ENCODE measurements around the gene FARS2.

Gene FARS2

DNA sequence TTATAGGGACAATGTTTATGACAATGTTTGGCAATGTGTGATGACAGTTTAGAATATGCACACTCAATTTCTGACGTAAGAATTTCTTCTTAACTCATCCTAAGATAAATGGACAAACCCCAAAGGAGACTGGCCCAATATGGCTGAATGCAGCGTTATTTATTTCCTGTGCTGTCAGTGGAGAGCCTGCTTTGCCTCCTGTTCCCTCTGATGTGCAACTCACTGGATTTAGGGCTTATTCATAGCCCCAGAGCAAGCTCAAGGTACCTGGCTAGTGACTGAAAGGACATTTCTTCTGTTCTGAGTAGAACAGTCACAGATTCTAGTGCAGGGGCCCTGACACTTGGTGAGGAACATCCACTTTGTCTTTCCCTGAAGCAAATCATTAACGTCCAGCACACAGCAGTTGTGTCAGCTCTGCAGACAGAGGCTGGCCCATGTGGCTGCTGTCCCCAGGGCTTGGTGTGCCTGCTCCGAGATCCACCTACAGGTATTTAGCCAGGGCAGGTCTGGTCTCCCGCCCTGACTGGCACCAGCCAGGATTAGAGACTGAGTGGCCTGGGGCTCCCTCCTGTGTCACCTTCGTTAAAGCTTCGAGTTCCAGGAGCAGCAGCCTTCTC is 64.8 kb downstream of the FARS2 start:
- no peak for DNase-seq (ENCODE audit: low read depth)

DNA sequence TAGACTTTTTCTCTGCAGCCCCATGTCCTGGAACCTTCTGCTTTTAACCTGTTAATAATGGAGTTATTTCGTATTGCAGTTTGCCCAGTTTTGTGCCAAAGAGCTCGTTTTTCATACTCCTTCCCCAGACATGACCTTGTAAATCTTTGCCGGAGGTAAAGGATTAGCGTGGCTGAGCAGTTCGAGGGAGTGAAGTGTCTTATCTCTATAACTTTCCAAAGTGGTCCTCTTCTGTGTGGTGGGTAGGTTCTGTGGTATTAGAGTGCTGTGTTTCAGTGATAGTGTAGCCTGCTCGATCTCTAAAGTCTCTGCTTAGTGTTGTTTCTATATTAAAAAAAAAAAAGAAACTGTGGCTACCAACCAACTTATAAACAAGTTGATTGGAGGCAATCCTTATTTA is 67.5 kb downstream of the FARS2 start:
- DNase-seq (ENCODE audit: low read depth), result no peak

GRCh38 chr6:5331845-5332442 is 70.6 kb downstream of the FARS2 start:
- DNase-seq (ENCODE audit: low read depth), result no peak

DNA sequence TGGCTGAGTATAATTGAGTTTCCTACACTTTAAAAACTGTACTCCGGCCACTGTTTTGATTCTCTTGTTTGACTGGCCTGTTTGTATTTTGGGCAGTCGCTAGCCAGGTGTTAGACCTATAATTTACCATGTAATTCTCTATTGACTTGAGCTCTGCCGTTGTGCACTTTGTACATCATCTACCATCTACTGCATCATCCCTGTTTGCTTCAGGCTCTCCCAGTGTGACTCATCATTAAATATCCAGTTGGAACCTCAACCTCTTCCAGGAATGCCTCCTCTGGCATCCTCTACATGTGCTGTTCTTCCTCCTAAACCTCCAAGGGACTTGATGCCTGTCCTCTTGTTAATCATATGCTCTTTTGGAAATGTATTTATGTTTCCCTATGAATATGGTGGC is 72.3 kb downstream of the FARS2 start:
- peak; percentile 27 for DNase-seq (ENCODE audit: low read depth)

DNA sequence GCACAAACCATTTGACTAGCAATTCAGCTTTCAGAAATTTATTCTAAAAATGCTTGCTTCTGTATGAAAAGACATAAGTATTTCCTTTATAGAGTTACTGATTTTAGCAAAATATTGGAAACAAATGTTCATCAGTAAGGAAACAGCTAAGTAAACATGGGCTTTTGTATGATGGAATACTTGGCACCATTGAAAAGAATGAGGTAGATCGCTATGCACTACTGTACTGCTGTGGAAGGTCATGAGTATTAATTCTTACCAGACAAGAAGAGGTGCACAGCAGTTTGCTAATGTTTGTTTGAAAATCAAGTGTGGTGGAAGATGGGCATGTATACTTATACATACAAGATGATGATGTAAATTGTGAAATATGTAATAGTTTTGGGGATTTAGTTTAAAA is 73.0 kb downstream of the FARS2 start:
- DNase-seq (ENCODE audit: low read depth), result peak; percentile 43

- no peak for DNase-seq (ENCODE audit: low read depth)
Observed at GRCh38 chr6:5335020-5335419, 73.7 kb downstream of the FARS2 start.

DNA sequence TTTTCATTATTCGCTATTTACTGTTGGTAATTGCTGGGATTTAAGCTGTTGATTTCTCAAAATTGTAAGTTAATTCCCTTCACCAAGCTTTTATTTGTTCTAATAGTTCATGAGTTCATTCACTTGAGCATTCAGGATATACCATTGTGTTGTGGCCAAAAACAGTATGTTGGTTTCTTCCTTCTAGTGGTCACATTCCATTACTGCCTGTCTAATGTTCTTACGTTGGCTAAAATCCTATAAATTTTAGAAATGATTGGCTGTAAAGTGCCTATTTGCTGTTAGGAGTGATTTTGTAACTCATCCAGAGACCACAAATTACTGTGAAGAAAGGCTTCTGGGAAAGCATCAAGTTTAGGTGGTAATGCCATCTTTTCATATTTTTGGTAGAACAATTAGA is 76.3 kb downstream of the FARS2 start:
- DNase-seq (ENCODE audit: low read depth), result no peak

- DNase-seq (ENCODE audit: low read depth), result no peak
Observed at GRCh38 chr6:5338177-5338960, 77.1 kb downstream of the FARS2 start.

GRCh38 chr6:5339786-5340185 is 78.5 kb downstream of the FARS2 start:
- DNase-seq (ENCODE audit: low read depth), result no peak

DNA sequence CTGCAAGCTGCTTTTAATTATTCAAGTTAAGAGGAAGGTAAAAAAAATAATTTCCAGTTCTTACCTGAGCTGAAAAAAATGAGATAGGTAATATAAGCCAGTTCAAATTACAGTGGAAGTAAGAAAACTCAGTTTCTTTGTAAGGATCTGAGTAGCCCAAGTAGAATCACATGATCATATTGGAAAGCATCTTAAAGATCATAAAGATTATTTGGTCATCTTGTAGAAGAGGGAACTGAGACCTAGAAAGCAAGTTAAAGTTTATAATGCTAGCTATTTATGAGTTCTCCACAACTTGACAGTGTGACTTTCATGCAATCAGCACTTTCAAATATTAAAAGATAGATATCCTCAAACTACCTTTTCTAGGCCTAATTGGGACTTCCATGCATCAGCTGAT is 80.5 kb downstream of the FARS2 start:
- no peak for DNase-seq (ENCODE audit: low read depth)

GRCh38 chr6:5343998-5344397 is 82.7 kb downstream of the FARS2 start:
- DNase-seq (ENCODE audit: low read depth), result no peak

DNA sequence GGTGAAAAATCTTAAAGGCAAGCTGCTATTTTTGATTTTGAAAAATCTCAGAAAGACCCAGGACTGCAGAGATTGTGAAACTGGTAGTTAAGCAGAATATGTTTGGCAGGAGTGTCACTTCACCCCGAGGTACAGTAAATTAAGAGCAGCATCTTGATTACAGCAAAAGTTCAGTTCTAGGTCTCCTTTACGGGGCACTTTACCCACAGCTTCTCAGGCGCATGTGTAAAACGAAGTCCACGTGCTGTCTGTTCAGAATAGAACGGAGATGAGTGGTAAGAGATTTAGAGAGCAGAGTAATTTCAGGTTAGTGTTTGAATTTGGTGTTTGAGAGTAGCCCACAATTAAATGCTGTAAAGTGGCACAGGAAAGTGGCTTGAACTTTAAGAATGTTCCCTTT is 84.0 kb downstream of the FARS2 start:
- no peak for DNase-seq (ENCODE audit: low read depth)

DNA sequence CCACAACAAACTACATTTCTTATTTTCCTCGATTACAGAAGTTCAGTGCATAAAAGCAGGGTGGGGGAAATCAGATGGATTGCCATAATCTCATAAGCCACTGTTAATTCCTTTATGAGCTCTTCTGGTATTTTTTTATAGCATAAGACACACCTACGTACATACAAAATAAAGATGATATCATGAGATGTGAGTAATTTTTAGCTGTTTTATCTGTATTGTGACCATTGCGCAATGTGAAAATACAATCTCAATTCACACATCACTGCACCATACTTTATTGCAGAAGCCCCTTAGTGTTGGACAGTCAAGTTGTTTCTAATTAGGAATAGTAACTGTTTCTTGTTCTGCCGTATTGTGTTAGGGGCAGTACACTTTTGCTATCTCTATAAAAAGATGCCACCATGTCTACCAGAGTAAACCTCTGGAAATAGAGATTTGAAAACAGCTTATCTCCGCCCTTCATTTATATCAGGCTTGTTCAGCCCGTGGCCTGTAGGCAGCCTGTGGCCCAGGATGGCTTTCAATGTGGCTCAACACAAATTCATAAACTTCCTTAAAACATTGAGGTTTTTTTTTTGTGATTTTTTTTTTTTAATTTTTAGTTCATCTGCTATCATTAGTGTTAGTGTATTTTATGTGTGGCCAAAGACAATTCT is 90.4 kb downstream of the FARS2 start:
- DNase-seq (ENCODE audit: low read depth), result no peak

DNA sequence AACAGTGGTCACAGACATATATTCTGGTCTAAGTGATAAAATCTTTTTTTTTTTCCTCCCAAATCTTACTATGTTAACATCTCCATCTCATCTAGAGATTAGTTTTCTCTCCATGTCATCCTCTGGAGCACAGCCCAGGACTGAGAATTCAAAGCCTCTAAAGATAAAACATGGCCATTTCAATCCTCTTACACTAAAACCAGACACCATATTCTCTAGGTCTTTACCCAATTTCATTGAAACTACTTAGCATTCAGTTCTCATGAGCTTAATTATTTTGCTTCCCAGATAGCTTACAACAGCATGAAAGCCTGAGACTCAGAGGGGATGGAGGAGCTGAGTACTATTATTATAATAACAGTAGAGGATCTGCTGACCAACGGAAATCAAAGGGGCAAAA is 92.7 kb downstream of the FARS2 start:
- DNase-seq (ENCODE audit: low read depth), result no peak

DNA sequence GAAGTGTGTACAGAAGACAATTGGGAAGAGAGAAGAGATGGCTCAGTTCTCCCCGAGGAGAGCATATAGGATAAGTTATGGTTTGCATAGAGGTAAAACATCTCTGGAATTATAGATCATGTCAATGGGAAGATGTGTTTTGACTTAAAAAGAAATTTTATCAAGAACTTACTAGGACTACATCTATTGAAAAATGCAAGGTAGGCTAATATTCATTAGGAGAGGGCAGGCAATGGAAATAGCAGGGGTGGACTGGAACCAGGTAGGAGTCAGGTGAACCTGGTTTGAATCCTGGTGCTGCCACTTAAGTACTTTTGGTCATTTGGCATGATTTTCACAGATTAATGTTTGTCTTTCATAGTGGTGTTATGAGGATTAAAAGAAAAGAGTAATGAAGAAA is 96.2 kb downstream of the FARS2 start:
- DNase-seq (ENCODE audit: low read depth), result no peak

DNA sequence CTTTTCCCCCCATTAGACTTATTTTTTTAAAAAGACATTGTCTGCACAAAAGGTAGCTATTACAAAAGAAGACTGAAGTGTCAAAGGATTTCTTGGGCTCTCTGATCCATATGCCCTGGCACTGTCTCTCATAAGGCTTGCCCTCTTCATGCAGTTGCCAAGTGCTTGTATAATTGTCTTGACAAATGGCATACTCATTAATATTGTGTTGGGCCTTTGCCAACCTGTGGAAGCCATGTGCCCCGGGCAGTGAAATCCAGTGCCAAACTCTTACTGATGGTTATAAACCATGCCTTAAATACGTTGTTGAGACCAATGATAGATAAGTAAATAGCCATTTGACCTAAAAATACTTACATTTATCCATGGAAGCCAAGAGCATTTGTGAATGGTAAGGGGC is 98.1 kb downstream of the FARS2 start:
- no peak for DNase-seq (ENCODE audit: low read depth)

- no peak for DNase-seq (ENCODE audit: low read depth)
Observed at GRCh38 chr6:5361396-5361795, 100.1 kb downstream of the FARS2 start.

- no peak for DNase-seq (ENCODE audit: low read depth)
Observed at GRCh38 chr6:5365436-5366195, 104.3 kb downstream of the FARS2 start.

GRCh38 chr6:5366941-5367340 is 105.6 kb downstream of the FARS2 start:
- no peak for DNase-seq (ENCODE audit: low read depth)

DNA sequence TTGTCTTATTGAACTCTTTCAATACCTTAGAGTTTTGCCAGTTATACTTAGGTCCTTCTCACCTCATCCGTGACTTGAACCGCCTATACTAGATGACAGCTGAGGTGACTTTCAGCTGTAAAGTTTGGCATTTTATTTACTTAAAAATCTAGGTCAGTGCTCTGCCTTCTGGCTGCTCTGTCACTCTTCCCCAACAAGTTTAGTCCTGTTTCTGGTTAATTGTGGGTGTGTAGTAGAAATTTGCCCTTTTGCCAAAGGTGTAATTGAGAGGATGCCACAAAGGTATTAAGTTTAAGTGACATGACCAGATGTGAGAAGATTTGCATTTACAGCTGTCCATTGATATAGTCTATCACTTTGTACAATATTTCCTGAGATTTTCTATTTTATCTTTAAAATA is 106.2 kb downstream of the FARS2 start:
- no peak for DNase-seq (ENCODE audit: low read depth)

GRCh38 chr6:5373430-5373829 is 112.1 kb downstream of the FARS2 start:
- DNase-seq (ENCODE audit: low read depth), result no peak

GRCh38 chr6:5378331-5378730 is 117.0 kb downstream of the FARS2 start:
- no peak for DNase-seq (ENCODE audit: low read depth)
